ENCODE results near the gene S100A5. TPM values are rescaled to one million over a fixed set of nuclear protein-coding genes. Genes with fewer than 3 reads are reported as not detected.

S100A5 gene
- total RNA-seq, 1 donor from 2014 or later = not detected

- peak overlapping the region; percentile 75 for H3K4me3 Mint-ChIP-seq
- H3K27ac Mint-ChIP-seq = peak overlapping the region; percentile 98
- TF ChIP-seq CTCF (conservative IDR thresholded peaks at IDR 0.05) = no peak
- no peaks in the 10 kb centered on the region for H3K36me3 Mint-ChIP-seq
- no peak for DNase-seq (ENCODE audit: extremely low spot score, unreplicated experiment)
- H3K27me3 Mint-ChIP-seq = peaks cover 3% of the 10 kb centered on the region
- no peaks in the 10 kb centered on the region for H3K9me3 Mint-ChIP-seq
- peaks cover 22% of the 10 kb centered on the region for H3K4me1 Mint-ChIP-seq (ENCODE audit: unreplicated experiment)
These were observed 47.3 kb downstream of the S100A5 start for GRCh38 chr1:153493343-153493960.

- H3K4me1 Mint-ChIP-seq (ENCODE audit: unreplicated experiment) = peaks cover 22% of the 10 kb centered on the region
- peak overlapping the region; percentile 38 for H3K4me3 Mint-ChIP-seq
- peak overlapping the region; percentile 98 for H3K27ac Mint-ChIP-seq
- DNase-seq (ENCODE audit: extremely low spot score, unreplicated experiment) = no peak
- no peaks in the 10 kb centered on the region for H3K9me3 Mint-ChIP-seq
- H3K36me3 Mint-ChIP-seq = no peaks in the 10 kb centered on the region
- TF ChIP-seq CTCF (conservative IDR thresholded peaks at IDR 0.05) = no peak
- H3K27me3 Mint-ChIP-seq = peaks cover 4% of the 10 kb centered on the region
These were observed 50.3 kb downstream of the S100A5 start for GRCh38 chr1:153490272-153491051.

- Mint-ChIP-seq H3K9me3 (no peaks in the 10 kb centered on the region), H3K27me3 (peaks cover 4% of the 10 kb centered on the region), H3K27ac (no peak overlapping the region), H3K4me1 (ENCODE audit: unreplicated experiment) (peaks cover 15% of the 10 kb centered on the region), H3K4me3 (no peak overlapping the region), H3K36me3 (no peaks in the 10 kb centered on the region)
- TF ChIP-seq CTCF (conservative IDR thresholded peaks at IDR 0.05) = no peak
- no peak for DNase-seq (ENCODE audit: extremely low spot score, unreplicated experiment)
These were observed 52.0 kb downstream of the S100A5 start for GRCh38 chr1:153488731-153489130.

- no peak for DNase-seq (ENCODE audit: extremely low spot score, unreplicated experiment)
- Mint-ChIP-seq H3K27ac (peak overlapping the region; percentile 27), H3K36me3 (no peaks in the 10 kb centered on the region), H3K27me3 (peaks cover 4% of the 10 kb centered on the region), H3K4me1 (ENCODE audit: unreplicated experiment) (peaks cover 9% of the 10 kb centered on the region), H3K9me3 (no peaks in the 10 kb centered on the region), H3K4me3 (no peak overlapping the region)
- no peak for TF ChIP-seq CTCF (conservative IDR thresholded peaks at IDR 0.05)
These were observed 53.0 kb downstream of the S100A5 start for GRCh38 chr1:153487707-153488106.

Other genes starting within 250 kb of the S100A5 start
- gene PGLYRP3, start 228.0 kb downstream of the S100A5 start, total RNA-seq (ENCODE audit: low replicate concordance) = 0.87 and 1.3 TPM in 2 replicates
- 4.4 and 5.9 TPM in 2 replicates for gene PGLYRP4, start 192.1 kb downstream of the S100A5 start, total RNA-seq (ENCODE audit: low replicate concordance)
- 1,065 and 1,707 TPM in 2 replicates for gene S100A9, start 183.1 kb downstream of the S100A5 start, total RNA-seq (ENCODE audit: low replicate concordance)
- 0.62 TPM in 1 of 2 replicates, not detected in the other for gene S100A12, start 165.3 kb downstream of the S100A5 start, total RNA-seq (ENCODE audit: low replicate concordance)
- gene S100A8, start 149.9 kb downstream of the S100A5 start, total RNA-seq (ENCODE audit: low replicate concordance) = 667 and 678 TPM in 2 replicates
- not detected in 2 replicates for gene S100A7A, start 124.4 kb downstream of the S100A5 start, total RNA-seq (ENCODE audit: low replicate concordance)
- gene S100A7, start 80.3 kb downstream of the S100A5 start, total RNA-seq (ENCODE audit: low replicate concordance) = 6.2 and 10.2 TPM in 2 replicates
- gene S100A6, start 4.9 kb downstream of the S100A5 start, total RNA-seq (ENCODE audit: low replicate concordance) = 21.9 and 1,154 TPM in 2 replicates
- gene S100A4, start 4.9 kb upstream of the S100A5 start, total RNA-seq (ENCODE audit: low replicate concordance) = 61.0 and 200 TPM in 2 replicates
- gene S100A3, start 8.3 kb upstream of the S100A5 start, total RNA-seq (ENCODE audit: low replicate concordance) = 1.4 and 2.8 TPM in 2 replicates
- 0.75 and 2.4 TPM in 2 replicates for gene S100A2, start 24.9 kb upstream of the S100A5 start, total RNA-seq (ENCODE audit: low replicate concordance)
- gene S100A16, start 72.2 kb upstream of the S100A5 start, total RNA-seq (ENCODE audit: low replicate concordance) = 173 and 517 TPM in 2 replicates
- gene S100A14, start 75.4 kb upstream of the S100A5 start, total RNA-seq (ENCODE audit: low replicate concordance) = 139 and 266 TPM in 2 replicates
- gene S100A13, start 86.6 kb upstream of the S100A5 start, total RNA-seq (ENCODE audit: low replicate concordance) = 58.3 and 102 TPM in 2 replicates
- 0.97 TPM in 1 of 2 replicates, not detected in the other for gene S100A1, start 87.5 kb upstream of the S100A5 start, total RNA-seq (ENCODE audit: low replicate concordance)
- 87.5 and 108 TPM in 2 replicates for gene CHTOP, start 93.1 kb upstream of the S100A5 start, total RNA-seq (ENCODE audit: low replicate concordance)
- gene SNAPIN, start 117.8 kb upstream of the S100A5 start, total RNA-seq (ENCODE audit: low replicate concordance) = 28.2 and 40.3 TPM in 2 replicates
- 241 and 291 TPM in 2 replicates for gene ILF2, start 130.1 kb upstream of the S100A5 start, total RNA-seq (ENCODE audit: low replicate concordance)
- gene NPR1, start 137.8 kb upstream of the S100A5 start, total RNA-seq (ENCODE audit: low replicate concordance) = 2.2 and 2.4 TPM in 2 replicates
- 70.3 and 90.8 TPM in 2 replicates for gene INTS3, start 187.1 kb upstream of the S100A5 start, total RNA-seq (ENCODE audit: low replicate concordance)
- gene SLC27A3, start 234.5 kb upstream of the S100A5 start, total RNA-seq (ENCODE audit: low replicate concordance) = 20.6 and 22.1 TPM in 2 replicates

Measured in type B pancreatic cell (in vitro differentiated cells).